ENCODE measurements around the gene SNRPD3.
"Not testable (repeated sequence)": the region's sequence is repeated elsewhere in the genome, so short reads cannot be mapped to it uniquely, and the experiment has no call there.

The SNRPD3 gene

DNA sequence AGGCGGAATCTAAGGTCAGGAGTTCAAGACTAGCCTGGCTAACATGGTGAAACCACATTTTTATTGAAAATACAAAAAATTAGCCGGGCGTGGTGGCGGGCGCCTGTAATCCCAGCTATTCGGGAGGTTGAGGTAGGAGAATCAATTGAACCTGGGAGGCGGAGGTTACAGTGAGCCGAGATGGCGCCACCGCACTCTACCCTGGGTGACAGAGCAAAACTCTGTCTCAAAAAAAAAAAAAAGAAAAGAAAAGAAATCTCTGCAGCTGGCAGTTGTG, 37.7 kb downstream of the SNRPD3 start:
- not testable (repeated sequence) for DNase-seq

DNA sequence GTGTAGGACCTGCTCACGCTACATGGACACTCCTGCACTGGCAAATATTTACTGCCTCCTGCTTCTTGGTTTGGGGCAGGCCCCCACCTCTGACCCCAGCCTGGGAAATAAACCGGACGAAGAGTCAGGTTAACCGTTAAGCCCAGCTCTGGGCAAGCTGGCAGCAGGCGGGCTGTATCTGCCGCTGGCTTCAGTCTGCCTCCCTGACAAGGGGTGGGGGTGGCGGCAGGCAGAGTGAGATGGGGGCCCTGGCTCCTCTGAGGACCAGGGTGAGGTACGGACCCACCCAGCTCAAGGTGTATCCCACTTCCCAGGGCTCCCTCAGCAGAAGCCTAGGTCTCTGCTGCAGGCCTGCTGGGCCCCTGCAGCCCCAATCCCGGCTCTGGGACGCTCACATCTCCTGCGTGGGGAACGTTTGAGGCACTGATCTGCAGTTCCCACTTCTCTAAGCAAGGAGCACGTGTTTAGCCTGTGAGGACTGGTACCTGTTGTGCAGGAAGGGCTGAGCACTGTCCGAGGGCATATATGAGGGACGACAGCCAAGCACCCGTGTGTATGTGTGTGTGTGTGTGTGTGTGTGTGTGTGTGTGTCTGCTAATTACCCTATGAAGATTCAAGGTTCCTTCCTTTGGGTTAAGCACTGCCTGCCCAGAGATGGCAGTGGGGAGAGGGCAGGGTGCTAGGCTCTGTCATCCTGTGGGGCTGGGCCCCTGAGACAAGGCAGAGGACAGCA, 38.2 kb downstream of the SNRPD3 start:
- no peak for DNase-seq

DNA sequence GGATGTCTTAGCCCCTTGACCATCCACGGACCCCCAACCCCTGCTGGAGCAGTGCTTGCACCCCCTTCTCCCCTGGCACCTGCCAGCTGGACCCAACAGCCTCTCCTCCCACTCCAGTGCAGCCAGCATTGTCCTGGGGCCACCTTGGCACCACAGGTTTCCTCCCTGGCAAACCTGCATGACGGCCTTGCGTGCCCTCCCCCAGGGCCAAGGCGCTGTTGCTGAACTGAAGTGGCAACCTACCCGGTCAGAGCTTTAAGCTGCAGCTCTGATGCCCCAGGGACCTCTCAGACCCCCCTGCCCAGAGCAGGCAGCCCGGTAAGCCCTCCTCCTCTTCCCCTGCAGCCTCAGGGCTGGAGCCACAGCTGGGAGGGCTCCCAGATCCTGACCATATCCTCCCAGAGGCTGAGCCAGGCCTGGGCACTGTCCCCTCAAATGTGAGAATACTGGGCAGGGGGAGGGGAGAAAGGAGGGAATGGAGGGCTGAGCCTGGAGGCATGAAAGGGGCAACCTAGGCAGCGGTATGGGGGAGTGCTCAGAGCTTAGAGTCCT, 38.8 kb downstream of the SNRPD3 start:
- no peak for DNase-seq

DNA sequence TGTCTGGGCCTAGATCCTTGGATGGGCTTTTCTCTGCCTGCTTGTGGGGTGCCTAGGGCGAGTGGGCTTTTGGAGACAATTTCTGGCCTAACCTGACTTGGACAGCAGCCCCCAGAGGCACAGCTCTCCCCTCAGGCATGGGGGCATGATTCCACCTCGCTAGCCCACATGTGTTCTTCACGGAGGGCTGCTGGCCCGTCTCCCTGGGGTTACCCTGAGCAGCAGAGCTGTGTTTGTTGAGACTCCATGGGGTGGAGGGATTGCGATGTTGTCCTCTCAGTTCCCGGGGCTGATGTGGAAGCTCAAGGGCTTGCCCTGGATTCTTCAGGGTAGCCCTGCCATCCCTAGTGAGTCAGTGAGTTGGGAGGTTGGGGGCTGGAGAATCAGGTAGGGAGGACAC, 39.4 kb downstream of the SNRPD3 start:
- DNase-seq = no peak

DNA sequence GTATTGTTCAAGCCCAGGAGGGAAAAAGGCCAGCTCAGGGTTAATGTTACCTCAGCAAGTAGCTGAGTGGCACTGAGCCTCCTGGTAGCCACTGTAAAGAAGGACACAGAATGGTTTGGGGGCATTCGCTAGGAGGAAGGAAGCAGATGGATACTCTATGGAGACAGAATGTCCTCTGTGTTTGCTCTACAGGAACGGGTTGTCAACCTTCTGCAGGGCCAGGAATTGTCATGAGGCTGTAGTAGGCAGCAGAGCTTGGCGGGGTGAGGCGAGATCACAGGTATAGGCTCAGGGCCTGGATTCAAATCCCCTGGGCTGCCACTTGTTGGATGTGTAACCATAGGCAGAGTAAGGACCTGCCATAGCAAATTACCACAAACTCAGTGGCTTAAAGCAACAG, 40.1 kb downstream of the SNRPD3 start:
- no peak for DNase-seq

DNA sequence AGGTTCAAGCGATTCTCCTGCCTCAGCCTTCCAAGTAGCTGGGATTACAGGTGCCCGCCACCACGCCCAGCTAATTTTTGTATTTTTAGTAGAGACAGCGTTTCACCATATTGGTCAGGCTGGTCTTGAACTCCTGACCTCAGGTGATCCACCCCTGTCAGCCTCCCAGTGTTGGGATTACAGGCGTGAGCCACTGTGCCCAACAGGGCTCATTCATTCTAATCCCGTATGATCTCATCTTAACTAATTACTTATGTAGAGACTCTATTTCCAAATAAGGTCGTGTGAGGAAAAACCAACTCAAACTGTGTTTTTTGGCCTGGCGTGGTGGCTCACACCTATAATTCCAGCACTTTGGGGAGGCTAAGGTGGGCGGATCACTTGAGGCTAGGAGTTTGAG, 41.3 kb downstream of the SNRPD3 start:
- not testable (repeated sequence) for DNase-seq

DNA sequence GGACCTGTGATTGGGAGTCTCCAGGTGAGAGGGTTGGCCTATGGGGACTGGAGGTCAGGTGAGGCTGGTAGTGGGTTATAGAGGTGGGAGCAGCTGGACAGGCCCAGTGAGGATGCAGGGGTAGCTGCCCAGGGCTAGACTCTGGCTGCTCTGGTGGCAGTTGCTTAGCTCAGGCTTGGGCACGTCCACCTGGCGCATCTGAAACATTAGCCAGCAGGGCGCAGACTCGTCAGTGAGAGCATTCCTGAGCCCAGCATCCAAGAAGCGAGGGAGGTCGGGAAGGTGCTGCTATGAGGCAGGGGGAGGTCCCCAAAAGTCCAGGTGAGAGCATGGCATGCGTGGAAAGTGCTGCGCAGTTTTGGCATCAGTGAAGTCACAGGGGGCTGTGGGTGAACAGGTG, 43.7 kb downstream of the SNRPD3 start:
- no peak for DNase-seq

DNA sequence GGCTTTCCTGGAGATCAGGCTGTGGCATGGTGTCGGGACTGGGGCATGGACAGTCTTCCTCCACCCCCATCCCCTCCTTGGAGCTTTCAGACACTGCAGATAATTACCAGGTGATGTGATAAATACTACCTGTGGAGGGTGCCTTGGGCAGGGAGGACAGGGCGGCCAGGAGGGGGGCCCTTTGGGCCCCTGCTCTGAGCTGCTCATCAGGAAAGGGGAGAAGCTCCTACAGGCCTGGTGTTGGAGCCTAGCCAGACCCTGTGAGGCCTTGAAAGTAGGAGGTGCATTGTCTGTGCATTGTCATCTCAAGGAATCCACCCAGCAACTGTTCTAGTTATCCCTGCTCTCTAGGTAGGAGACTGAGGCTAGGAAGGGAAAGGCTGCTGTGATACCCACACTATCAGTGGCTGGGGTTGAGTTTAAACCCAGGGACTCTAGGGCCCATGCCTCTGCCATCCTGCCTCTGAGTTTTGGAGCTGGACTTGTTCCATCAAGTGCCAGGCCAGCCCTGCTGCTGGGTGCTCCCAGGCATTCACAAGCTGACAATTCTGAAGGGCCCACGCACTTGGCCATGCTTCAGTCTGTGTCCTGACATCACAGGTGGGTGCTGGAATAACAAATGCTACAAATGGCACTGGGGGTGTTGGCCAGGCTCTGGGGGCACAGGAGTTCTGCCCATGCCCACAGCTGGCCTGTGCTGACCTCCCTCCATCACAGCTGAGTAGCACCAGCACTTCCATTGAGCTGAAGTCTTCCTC, 44.3 kb downstream of the SNRPD3 start:
- not testable (repeated sequence) for DNase-seq

DNA sequence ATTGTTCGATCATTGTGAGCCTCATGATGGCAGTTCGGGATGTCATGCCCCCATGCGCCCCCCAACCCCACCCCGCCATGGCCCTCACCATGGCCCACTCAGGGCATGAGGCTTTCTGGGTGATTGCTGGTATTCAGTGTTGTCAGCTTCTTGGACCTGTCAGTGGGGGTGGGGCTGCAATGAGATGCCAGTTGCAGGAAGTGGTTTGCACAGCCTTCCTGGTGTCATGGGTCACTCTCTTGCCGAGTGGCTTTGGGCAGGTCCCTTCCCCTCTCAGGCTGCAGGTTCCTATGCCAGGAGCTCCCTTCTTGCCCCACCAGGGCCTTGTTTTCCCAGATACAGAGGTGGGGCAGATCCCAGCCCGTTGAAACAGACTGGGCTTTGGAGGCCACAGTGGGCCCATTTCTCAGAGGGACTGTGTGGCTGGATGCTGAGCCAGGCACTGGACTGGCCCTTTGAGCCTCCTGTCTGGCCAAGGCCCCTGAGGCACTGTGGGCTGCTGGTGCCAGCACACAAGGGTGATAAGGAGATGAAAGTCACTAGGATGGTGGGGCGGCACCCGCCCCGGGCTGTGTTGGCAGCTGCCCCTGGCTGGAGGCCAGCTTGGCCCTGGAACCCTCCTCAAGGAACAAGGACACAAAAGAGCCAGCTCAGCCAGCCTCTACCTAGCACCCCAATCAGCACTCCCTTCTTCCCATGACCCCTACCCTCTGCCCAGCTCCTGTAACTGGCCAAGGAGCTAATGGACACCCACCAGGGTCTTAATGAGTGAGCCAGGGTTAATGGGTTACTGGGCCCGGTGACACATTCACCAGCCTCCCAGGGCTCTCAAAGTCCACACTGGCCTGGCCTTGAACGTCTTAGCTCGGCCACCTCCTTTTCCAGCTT, 45.7 kb downstream of the SNRPD3 start:
- DNase-seq = no peak

DNA sequence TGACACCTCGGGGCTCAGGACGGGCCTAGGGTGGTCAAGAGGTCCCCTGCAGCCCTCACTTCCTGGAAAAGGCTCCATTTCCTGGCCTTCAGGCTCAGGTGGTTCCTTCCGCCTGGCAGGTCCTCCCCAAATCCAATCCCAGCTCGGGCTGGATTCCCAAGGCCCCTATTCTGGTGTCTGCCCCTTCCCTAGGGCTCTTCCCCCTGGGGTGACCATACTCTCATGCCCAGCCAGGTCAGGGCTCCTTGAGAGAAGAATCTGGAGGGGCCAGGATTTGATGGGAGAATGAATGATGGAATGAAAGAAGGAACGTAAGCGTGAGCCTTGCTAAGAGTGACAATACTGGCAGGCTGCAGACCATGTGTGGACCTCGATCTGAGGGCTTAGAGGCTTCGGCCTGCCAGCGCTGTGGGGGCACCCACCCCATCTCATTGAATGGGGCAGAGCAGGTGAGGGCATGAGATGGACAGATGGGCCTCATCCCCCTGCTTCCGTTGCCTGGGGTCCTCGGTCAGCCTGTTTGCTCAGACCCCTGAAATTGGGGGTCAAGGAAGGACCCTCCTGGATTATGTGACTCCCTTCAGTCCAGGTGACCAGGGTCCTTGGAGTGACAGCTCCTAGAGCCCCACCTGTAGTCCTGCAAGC, 46.4 kb downstream of the SNRPD3 start:
- not testable (repeated sequence) for DNase-seq

DNA sequence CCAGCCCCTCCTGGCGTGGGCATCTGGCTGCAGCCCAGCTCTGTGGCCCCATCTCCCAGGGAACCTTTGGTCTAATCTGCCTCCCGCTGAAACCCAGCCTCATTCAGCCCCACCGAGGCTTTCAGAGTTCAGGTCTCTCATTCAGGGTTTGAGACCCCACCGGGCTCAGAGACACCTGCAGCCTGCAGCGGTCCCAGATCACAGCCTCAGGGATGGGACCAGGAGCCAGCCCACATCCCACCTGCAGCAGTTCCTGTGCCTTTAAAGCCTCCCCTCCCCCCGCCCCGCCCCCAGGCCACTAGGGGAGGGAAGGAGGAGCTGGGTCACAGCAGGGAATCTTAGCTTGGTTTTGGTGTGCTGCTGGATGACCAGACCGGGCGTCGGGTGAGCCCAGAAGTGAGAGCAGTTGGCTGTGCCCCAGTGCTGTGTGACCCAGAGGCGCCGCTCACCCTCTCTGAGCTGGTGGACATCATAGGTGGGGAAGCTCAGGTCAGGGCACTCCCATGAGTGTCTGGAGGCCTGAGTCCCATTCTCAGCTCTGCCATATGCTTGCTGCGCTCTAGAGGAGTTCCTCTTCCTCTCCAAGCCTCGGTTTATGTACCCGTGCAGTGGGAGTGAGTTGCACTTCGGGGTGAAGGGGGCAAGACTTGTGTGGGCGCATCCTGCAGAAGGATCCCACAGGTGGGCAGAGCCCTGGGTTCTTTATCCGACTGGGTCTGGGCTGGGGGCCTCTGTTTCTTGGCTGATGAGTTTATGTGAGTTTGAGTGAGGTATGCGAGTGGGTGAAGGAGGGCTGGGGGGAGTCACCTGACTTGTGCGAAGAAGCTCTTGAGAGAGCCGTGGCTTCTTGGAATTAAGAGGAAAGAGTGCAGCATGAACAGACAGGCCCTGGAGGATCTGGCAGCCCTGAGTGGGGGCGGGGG, 47.3 kb downstream of the SNRPD3 start, which contains the start of gene GGT1:
GGT1 (plus strand) TSS at position 347 of the 923 bp plus-strand sequence. CDS start 7,889 bp downstream, outside the sequence.
- DNase-seq = not testable (repeated sequence)

DNA sequence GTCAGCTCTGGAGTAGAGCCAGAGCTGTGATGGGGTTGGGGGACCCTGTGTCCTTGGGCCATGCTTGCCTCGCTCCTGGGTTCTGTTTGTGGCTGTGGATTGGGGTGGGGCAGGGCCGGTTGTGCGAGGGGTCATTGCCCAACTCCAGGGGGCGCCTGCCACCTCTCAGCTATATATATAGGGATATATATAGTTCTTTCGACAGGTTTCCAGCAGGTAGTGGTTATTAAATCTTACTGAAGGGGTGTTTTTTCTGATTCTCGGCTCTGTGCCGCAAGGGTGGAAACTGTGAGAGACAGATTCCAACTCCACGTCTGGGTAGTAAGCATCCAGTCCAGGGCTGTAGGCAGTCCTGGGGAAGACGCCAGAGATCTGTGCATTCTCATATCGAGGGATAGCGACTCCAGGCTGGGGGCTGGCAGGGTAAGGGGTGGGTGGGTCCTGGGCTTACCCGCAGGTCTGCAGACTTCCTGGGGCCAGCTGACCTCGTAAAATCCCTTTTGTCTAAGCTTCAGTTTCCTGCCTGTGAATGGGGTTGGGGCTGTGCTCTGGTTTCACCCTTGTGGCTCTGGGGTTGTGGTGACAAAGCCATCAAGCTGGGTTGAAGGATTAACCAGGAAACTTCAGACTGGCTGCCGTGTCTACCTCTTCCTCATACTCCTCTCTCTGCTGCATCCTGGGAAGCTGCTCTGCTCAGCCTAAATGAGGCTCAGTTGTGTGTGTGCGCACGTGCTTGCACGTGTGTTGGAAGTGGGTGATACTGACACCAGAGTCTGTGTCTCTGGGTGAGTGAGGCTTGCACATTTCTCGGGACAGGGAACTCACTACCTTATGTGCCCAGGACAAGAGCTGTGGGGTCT, 48.2 kb downstream of the SNRPD3 start:
- DNase-seq = not testable (repeated sequence)

DNA sequence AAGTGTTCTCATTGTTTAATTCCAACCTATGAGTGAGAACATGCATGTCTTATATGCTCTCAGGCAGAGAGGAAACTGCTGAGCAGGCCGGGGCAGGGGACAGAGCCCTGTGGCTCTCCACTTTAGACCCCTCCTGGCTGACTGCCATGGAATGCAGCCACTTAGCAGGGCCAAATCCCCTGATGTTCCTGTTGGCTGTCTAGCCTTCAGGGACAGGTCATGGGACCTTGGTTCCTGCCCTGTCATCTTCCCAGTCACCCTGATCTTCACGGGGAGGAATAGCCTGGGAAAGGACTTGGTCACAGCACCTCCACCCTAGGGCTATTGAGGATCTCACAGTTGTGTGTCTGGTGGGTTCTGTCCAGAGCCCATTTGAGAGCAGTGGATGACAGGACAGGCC, 50.5 kb downstream of the SNRPD3 start:
- not testable (repeated sequence) for DNase-seq

DNA sequence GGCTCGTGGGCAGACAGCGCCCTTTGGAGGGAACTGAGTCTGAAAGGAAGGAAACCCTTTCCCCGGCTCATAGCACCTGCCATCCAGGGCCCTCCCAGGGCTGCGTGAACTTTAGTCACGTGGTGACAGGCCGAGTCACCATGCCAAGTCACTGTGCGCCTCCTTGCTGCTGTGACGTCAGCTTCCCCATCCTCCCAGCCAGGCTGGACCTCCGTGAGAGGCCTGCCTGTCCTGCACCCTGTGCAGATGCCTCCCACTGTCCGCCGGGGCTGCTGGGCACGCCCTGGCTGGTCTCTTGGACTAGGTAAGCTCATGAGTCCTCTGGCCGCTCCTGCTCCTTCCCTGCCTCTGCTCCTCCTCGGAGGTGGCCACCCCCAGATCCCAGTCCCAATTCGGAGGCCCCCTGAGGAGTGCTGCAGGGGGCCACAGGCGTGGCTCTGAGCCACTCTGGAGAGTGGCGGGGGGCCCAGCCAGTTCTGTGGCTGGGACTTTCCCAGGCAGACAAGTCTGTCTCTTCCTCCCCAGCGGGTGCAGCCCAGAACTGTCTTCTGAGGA, 51.7 kb downstream of the SNRPD3 start:
- DNase-seq = not testable (repeated sequence)

DNA sequence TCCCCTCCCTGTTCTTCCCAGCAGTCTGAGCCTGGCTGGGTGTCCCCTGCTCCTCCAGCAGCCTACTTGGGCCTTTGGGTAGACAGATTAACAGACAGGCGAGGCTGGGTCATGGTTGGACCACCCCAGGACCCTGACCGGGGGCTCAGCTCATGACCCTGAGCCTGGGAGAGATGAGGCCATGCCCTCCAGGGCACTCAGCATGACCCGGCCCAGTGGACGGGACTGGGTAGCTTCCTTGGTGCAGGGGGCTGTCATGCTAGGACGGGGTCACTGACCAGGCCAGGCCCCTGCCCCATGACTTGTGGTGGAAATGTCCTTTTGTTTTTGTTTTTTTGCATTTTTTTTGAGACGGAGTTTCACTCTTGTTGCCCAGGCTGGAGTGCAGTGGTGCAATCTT, 52.5 kb downstream of the SNRPD3 start:
- not testable (repeated sequence) for DNase-seq

DNA sequence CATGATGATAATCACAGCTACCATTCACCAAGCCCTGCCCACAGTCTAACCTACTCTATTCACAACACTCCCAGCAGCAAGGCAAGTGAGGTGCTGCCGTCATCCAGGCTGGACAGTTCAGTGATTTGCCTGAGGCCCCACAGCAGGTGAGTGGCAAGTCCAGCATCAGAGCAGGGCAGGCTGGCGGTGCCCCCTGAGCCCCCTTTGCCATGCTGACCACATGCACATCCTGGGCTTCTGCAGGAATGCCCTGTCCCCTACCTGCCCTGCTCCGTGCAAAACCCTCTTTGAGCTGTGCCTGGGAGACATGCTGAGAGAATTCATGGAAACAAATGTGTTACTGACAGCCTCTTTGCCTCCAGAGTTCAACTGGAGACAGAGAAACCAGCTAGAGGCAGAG, 54.1 kb downstream of the SNRPD3 start:
- DNase-seq = not testable (repeated sequence)

DNA sequence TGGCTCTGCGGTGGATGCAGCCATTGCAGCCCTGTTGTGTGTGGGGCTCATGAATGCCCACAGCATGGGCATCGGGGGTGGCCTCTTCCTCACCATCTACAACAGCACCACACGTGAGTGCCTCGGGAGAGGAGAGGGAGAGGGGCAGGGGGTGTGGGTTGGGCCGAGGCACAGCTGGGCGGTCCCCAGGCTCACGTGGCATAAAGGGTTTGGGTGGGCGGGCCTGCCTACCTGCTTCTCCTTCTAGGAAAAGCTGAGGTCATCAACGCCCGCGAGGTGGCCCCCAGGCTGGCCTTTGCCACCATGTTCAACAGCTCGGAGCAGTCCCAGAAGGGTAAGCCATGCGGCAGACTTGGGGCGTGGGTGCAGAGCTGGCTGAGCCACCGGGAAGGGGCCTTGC, 59.0 kb downstream of the SNRPD3 start:
- DNase-seq = not testable (repeated sequence)

DNA sequence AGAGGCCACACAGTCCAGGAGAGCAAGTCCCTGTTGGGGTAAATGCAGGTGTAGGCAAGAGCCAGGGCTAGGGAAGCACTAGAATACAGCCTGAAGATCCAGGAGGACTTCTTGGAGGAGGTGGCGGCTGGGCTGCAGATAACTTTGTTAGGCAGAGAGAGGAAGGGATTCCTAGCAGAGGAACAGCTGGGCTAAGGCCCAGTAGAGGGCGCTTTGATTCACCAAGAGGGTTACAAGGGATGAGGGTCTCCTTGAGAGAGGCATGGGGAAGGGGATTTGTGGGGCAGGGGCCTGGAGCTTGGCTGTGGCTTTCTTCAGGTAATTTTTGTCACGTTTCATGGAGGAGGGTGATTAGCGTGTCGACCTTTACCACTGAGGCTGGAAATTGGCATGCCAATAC, 65.4 kb downstream of the SNRPD3 start:
- DNase-seq = not testable (repeated sequence)

DNA sequence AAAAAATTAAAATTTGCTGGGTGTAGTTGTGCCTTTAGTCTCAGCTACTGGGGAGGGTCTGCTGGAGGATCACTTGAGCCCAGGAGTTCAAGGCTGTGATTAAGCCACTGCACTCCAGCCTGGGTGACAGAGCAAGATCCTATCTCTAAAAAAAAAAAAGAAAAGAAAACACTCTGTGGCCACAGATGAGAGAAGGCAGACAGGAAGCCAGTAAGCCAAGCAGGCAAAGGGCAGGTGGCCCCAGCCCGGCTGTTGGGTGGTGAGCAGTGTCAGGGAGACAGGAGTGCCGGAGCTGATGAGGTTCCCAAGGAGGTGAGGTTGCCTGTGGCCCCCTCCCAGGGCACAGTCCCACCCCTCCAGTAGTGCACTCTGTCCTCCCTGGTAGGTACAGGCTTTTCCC, 66.8 kb downstream of the SNRPD3 start:
- not testable (repeated sequence) for DNase-seq

All from NCI-H2081 treated with DMSO at 0.1 percent for 48 hours (cell line).